IMR-90 (cell line): ENCODE measurements around the gene FBXO33. TPM values are rescaled to one million over a fixed set of nuclear protein-coding genes. Genes with fewer than 3 reads are reported as not detected.

Source experiments
- ATAC-seq: fragments of 200-7000 bp; cut with Tn5 transposase; 2 replicates; pipeline ENCODE4 v1.9.1; 2020; ENCODE audit warnings: low read depth, mild to moderate bottlenecking, moderate library complexity
- BruUV-seq: library from RNA; stranded (reverse); fragments of 400-500 nt; replicated peaks from 2 replicates; lab custom pipeline; 2021; lab: Mats Ljungman, UMichigan
- CTCF ChIA-PET: fragments of 300-600 bp; formaldehyde crosslinking; extraction: SDS; loops from one replicate; lab custom pipeline; 2021; ENCODE audit warnings: antibody characterized with exemption; lab: Yijun Ruan, JAX
- POLR2A ChIA-PET: fragments of 300-600 bp; sonication (Branson Sonifier 250); formaldehyde crosslinking; loops from one replicate; lab custom pipeline; 2022; ENCODE audit warnings: antibody characterized with exemption; ENCODE audit not compliant: unreplicated experiment; lab: Charles Lee
- DNase-seq: peaks from one replicate; pipeline ENCODE4 v3.0.0; 2013
- H2AFZ ChIP-seq: replicated peaks from 2 replicates; pipeline ENCODE3; 2013; ENCODE audit warnings: low read length, mild to moderate bottlenecking; ENCODE audit not compliant: poor library complexity
- H2AK5ac ChIP-seq: 2 replicates; pipeline ENCODE4 v1.6.1; 2013; ENCODE audit warnings: low read depth, low read length, inconsistent platforms
- H2AK9ac ChIP-seq: replicated peaks from 2 replicates; pipeline ENCODE3; 2013; ENCODE audit warnings: mild to moderate bottlenecking, low read depth, low read length, moderate library complexity; ENCODE audit not compliant: poor library complexity
- H2BK120ac ChIP-seq: 2 replicates; pipeline ENCODE4 v1.6.1; 2013; ENCODE audit warnings: low read depth, low read length, inconsistent platforms
- H2BK15ac ChIP-seq: 3 replicates; pipeline ENCODE4 v1.6.1; 2013; ENCODE audit warnings: low read depth, low read length, inconsistent platforms
- H2BK20ac ChIP-seq: 2 replicates; pipeline ENCODE4 v1.6.1; 2013; ENCODE audit warnings: low read depth, mild to moderate bottlenecking, inconsistent platforms, low read length, moderate library complexity
- H2BK5ac ChIP-seq: 2 replicates; pipeline ENCODE4 v1.6.1; 2013; ENCODE audit warnings: mild to moderate bottlenecking, low read depth, low read length, inconsistent platforms; ENCODE audit not compliant: poor library complexity, severe bottlenecking
- H3K14ac ChIP-seq: replicated peaks from 2 replicates; pipeline ENCODE4 v1.6.1; 2013; ENCODE audit warnings: low read depth, low read length, inconsistent platforms
- H3K18ac ChIP-seq: 2 replicates; pipeline ENCODE4 v1.6.1; 2013; ENCODE audit warnings: low read depth, low read length, control low read depth
- H3K23ac ChIP-seq: 2 replicates; pipeline ENCODE4 v1.6.1; 2013; ENCODE audit warnings: low read depth, low read length, inconsistent platforms
- H3K27ac ChIP-seq: 2 replicates; pipeline ENCODE4 v1.5.1; 2013; ENCODE audit warnings: mild to moderate bottlenecking, control low read depth, low read length; ENCODE audit not compliant: insufficient read depth
- H3K27me3 ChIP-seq: 2 replicates; pipeline ENCODE4 v1.6.1; 2013; ENCODE audit warnings: low read length; ENCODE audit not compliant: control insufficient read depth, insufficient read depth
- H3K36me3 ChIP-seq: 2 replicates; pipeline ENCODE4 v1.6.1; 2013; ENCODE audit warnings: low read length, mixed read lengths; ENCODE audit not compliant: control insufficient read depth, insufficient read depth
- H3K4ac ChIP-seq: 2 replicates; pipeline ENCODE4 v1.6.1; 2013; ENCODE audit warnings: low read depth, low read length, inconsistent platforms
- H3K4me1 ChIP-seq: 2 replicates; pipeline ENCODE4 v1.6.1; 2013; ENCODE audit warnings: low read length, mixed read lengths; ENCODE audit not compliant: control insufficient read depth, insufficient read depth
- H3K4me2 ChIP-seq: 2 replicates; pipeline ENCODE4 v1.6.1; 2013; ENCODE audit warnings: low read depth, mild to moderate bottlenecking, control low read depth, low read length, moderate library complexity
- H3K4me3 ChIP-seq: 2 replicates; pipeline ENCODE4 v1.5.1; 2013; ENCODE audit warnings: low read depth, mild to moderate bottlenecking, control low read depth, low read length, moderate library complexity; ENCODE audit not compliant: insufficient read depth
- H3K56ac ChIP-seq: 2 replicates; pipeline ENCODE4 v1.6.1; 2013; ENCODE audit warnings: low read length, inconsistent platforms; ENCODE audit not compliant: insufficient read depth; ENCODE audit errors: extremely low read depth
- H3K79me1 ChIP-seq, 2 experiments: 2 replicates each; pipeline ENCODE4 v1.6.1; 2013; ENCODE audit warnings: low read length in 2 of 2, inconsistent platforms in 1 of 2, low read depth in 1 of 2
- H3K9ac ChIP-seq: 2 replicates; pipeline ENCODE4 v1.6.1; 2013; ENCODE audit warnings: low read depth, low read length, control low read depth
- H3K9me1 ChIP-seq: 2 replicates; pipeline ENCODE4 v1.6.1; 2013; ENCODE audit warnings: low read length, inconsistent platforms; ENCODE audit not compliant: insufficient read depth
- H3K9me3 ChIP-seq: 2 replicates; pipeline ENCODE4 v1.6.1; 2013; ENCODE audit warnings: low read length; ENCODE audit not compliant: control insufficient read depth, insufficient read depth
- H4K20me1 ChIP-seq: 2 replicates; pipeline ENCODE4 v1.6.1; 2013; ENCODE audit warnings: low read length, inconsistent platforms; ENCODE audit not compliant: insufficient read depth
- H4K5ac ChIP-seq: 2 replicates; pipeline ENCODE4 v1.6.1; 2013; ENCODE audit warnings: mild to moderate bottlenecking, low read depth, low read length, control low read depth
- H4K8ac ChIP-seq, 2 experiments: 2 replicates each; pipeline ENCODE4 v1.6.1; 2013; ENCODE audit warnings: low read depth in 2 of 2, low read length in 2 of 2, control low read depth in 1 of 2, inconsistent platforms in 1 of 2
- H4K91ac ChIP-seq: 2 replicates; pipeline ENCODE4 v1.6.1; 2013; ENCODE audit warnings: low read depth, low read length, inconsistent platforms; ENCODE audit not compliant: insufficient read depth
- CEBPB ChIP-seq: IDR thresholded peaks from 2 replicates; pipeline ENCODE4 v1.6.1; 2012; ENCODE audit warnings: low read depth, low read length, improper control_type of control experiment
- CHD1 ChIP-seq: IDR thresholded peaks from 2 replicates; pipeline ENCODE4 v1.6.1; 2012; ENCODE audit warnings: low read depth, low read length, improper control_type of control experiment
- MXI1 ChIP-seq: IDR thresholded peaks from 2 replicates; pipeline ENCODE4 v1.6.1; 2012; ENCODE audit warnings: low read depth, mild to moderate bottlenecking, low read length, moderate library complexity, borderline replicate concordance
- NFE2L2 ChIP-seq: fragments of 150-350 bp; IDR thresholded peaks from 2 replicates; pipeline ENCODE4 v1.6.1; 2016; ENCODE audit warnings: low read depth, mild to moderate bottlenecking, low read length
- RAD21 ChIP-seq: IDR thresholded peaks from 2 replicates; pipeline ENCODE4 v1.6.1; 2012; ENCODE audit warnings: low read length, improper control_type of control experiment
- SMC3 ChIP-seq: fragments of 150-350 bp; IDR thresholded peaks from 2 replicates; pipeline ENCODE4 v1.6.1; 2016; ENCODE audit warnings: low read depth, mild to moderate bottlenecking, antibody characterized with exemption, low read length, moderate library complexity
- WGBS, 2 experiments: methylation state at CpG; one replicate each; pipeline versions ENCODE4 v1.1.5 to v1.1.7; 2013; ENCODE audit warnings: missing lambda C conversion rate in 2 of 2; ENCODE audit not compliant: insufficient read length in 1 of 2; ENCODE audit errors: extremely low coverage in 2 of 2; 5-methylcytosine and 5-hydroxymethylcytosine counted together
- dilution Hi-C: fragments of 300-500 bp; cut with HindIII; formaldehyde crosslinking; loops from one replicate; pipeline ENCODE4 v1.14.3; 2018; ENCODE audit warnings: low sequenced_read_pairs; ENCODE audit not compliant: unreplicated experiment
- in situ Hi-C: fragments of 300-500 bp; cut with MboI; formaldehyde crosslinking; loops from 3 replicates; pipeline ENCODE4 v1.14.3; 2019; ENCODE audit warnings: low sequenced_read_pairs, inconsistent platforms, mixed read lengths
- intact Hi-C: fragments of 100-400 bp; cut with micrococcal nuclease; formaldehyde crosslinking; loops from 2 replicates; pipeline ENCODE4 v1.10.0; 2022
- polyA plus RNA-seq, 3 experiments: library from polyadenylated mRNA; depleted of rRNA; stranded (reverse); fragments of >200 nt; gene quantifications; 2 replicates each; pipeline ENCODE4 v1.2.3, GENCODE V29; 2012; ENCODE audit warnings: low replicate concordance in 1 of 3
- total RNA-seq: library from RNA; depleted of rRNA; stranded (reverse); fragments of >200 nt; gene quantifications from 2 replicates; pipeline ENCODE4 v1.2.3, GENCODE V29; 2012
- TF ChIP-seq, protein P1 (sequence below): fragments of 150-350 bp; IDR thresholded peaks from 2 replicates; pipeline ENCODE4 v1.6.1; 2017; ENCODE audit warnings: mild to moderate bottlenecking, antibody characterized with exemption, low read length, low read depth

Gene FBXO33
- total and polyA plus RNA-seq, 2 of the 4 experiments (the other 2 are of a cell fraction) = 7.6 to 10.0 TPM

DNA sequence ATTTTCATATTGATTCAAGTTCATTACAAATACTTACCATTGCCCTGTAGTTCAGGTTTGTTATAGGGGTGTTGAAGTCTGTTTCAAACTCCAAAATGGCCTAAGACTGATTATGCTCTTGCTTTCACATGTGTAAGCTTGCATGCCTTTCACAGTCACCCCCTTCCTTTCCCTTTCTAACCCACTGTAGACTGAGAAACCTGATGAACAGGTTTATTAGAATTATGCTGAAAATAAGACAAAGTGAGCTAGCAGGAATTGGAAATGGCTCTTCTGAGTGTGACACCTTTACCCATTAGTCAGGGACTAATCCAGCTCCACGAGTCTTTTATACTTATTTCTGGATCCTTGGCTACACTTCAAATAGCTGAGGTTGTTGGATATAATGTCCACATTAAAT, 38.9 kb downstream of the FBXO33 start:
- H2AK9ac ChIP-seq = no peak overlapping the region
- H3K4ac ChIP-seq = no peak overlapping the region
- intact Hi-C loops (no loop called here), in situ Hi-C loops (no loop called here), dilution Hi-C loops (no loop called here)
- no peak overlapping the region for H3K4me2 ChIP-seq
- POLR2A ChIA-PET = no interaction called here
- H4K91ac ChIP-seq = no peak overlapping the region
- no peak overlapping the region for H2BK20ac ChIP-seq
- H3K4me3 ChIP-seq = no peak overlapping the region
- H2BK120ac ChIP-seq = no peak overlapping the region
- DNase-seq = no peak
- H2BK15ac ChIP-seq = no peak overlapping the region
- no peaks in the 10 kb centered on the region for H3K79me1 ChIP-seq
- no peaks in the 10 kb centered on the region; the same call in 1 of the 2 replicates for H3K9me1 ChIP-seq
- H2AK5ac ChIP-seq = no peak overlapping the region
- H3K36me3 ChIP-seq = peaks cover 3% of the 10 kb centered on the region; the same call in 1 of the 2 replicates
- H3K14ac ChIP-seq = no peak overlapping the region
- no peak overlapping the region for H2AFZ ChIP-seq
- CTCF ChIA-PET = no interaction called here
- no CpG with 5 or more reads among the region's 1 CpG for WGBS, 2 experiments
- BruUV-seq = no TSS peak
- no peak overlapping the region for H4K8ac ChIP-seq
- no peak overlapping the region for H3K23ac ChIP-seq
- TF ChIP-seq CHD1 = no peak
- no peak for TF ChIP-seq SMC3
- TF ChIP-seq CEBPB = no peak
- TF ChIP-seq NFE2L2 = no peak
- TF ChIP-seq, protein P1, sequence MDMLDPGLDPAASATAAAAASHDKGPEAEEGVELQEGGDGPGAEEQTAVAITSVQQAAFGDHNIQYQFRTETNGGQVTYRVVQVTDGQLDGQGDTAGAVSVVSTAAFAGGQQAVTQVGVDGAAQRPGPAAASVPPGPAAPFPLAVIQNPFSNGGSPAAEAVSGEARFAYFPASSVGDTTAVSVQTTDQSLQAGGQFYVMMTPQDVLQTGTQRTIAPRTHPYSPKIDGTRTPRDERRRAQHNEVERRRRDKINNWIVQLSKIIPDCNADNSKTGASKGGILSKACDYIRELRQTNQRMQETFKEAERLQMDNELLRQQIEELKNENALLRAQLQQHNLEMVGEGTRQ = no peak
- no peak for TF ChIP-seq RAD21
- no peak for TF ChIP-seq MXI1
- H3K27ac ChIP-seq = no peak overlapping the region
- H4K20me1 ChIP-seq = no peaks in the 10 kb centered on the region
- no peak for ATAC-seq
- no peak overlapping the region for H3K9ac ChIP-seq
- H3K4me1 ChIP-seq = peaks cover 1% of the 10 kb centered on the region; the same call in 1 of the 2 replicates
- no peaks in the 10 kb centered on the region for H3K27me3 ChIP-seq
- H3K9me3 ChIP-seq = no peaks in the 10 kb centered on the region
- no peak overlapping the region for H3K18ac ChIP-seq
- H2BK5ac ChIP-seq = no peak overlapping the region
- no peak overlapping the region for H3K56ac ChIP-seq
- no peak overlapping the region for H4K5ac ChIP-seq
